HEK293T (cell line): ENCODE data around the gene AIF1L.
"Not testable (repeated sequence)": the region's sequence is repeated elsewhere in the genome, so short reads cannot be mapped to it uniquely, and the experiment has no call there.

Experiments used
- CTCF ChIA-PET: fragments of 350-600 bp; formaldehyde crosslinking; extraction: SDS; loops from one replicate; lab custom pipeline; 2021; ENCODE audit warnings: antibody characterized with exemption, inconsistent platforms; lab: Yijun Ruan, JAX
- POLR2A ChIA-PET: fragments of 350-600 bp; formaldehyde crosslinking; extraction: SDS; loops from one replicate; lab custom pipeline; 2020; ENCODE audit warnings: antibody characterized with exemption, inconsistent platforms; lab: Yijun Ruan, JAX
- DNase-seq: peaks from one replicate; pipeline ENCODE4 v3.0.0; 2012; ENCODE audit warnings: mixed read lengths; ENCODE audit errors: extremely low spot score
- ARNT ChIP-seq: fragments of 450-650 bp; IDR thresholded peaks from 2 replicates; pipeline ENCODE4 v1.6.1; 2017; ENCODE audit warnings: mild to moderate bottlenecking
- BHLHE40 ChIP-seq: fragments of 450-650 bp; IDR thresholded peaks from 2 replicates; pipeline ENCODE4 v1.6.1; 2016; ENCODE audit warnings: mild to moderate bottlenecking, moderate library complexity, borderline replicate concordance
- CTBP1 ChIP-seq: fragments of 450-650 bp; IDR thresholded peaks from 2 replicates; pipeline ENCODE4 v1.6.1; 2016; ENCODE audit warnings: borderline replicate concordance
- ELF4 ChIP-seq: fragments of 450-650 bp; IDR thresholded peaks from 2 replicates; pipeline ENCODE4 v1.6.1; 2017; ENCODE audit warnings: antibody characterized with exemption
- FOXA1 ChIP-seq: fragments of 450-650 bp; IDR thresholded peaks from 2 replicates; pipeline ENCODE4 v1.6.1; 2016; ENCODE audit warnings: mild to moderate bottlenecking
- FOXK2 ChIP-seq: fragments of 450-650 bp; IDR thresholded peaks from 2 replicates; pipeline ENCODE4 v1.6.1; 2016; ENCODE audit warnings: mild to moderate bottlenecking
- FOXM1 ChIP-seq: fragments of 450-650 bp; IDR thresholded peaks from 2 replicates; pipeline ENCODE4 v1.6.1; 2017; ENCODE audit warnings: mild to moderate bottlenecking, borderline replicate concordance
- HDGF ChIP-seq: fragments of 450-650 bp; IDR thresholded peaks from 2 replicates; pipeline ENCODE4 v1.6.1; 2017; ENCODE audit warnings: antibody characterized with exemption, borderline replicate concordance
- L3MBTL2 ChIP-seq: fragments of 450-650 bp; conservative IDR thresholded peaks from 2 replicates; pipeline ENCODE4 v1.6.1; 2016; ENCODE audit warnings: mild to moderate bottlenecking
- LEF1 ChIP-seq: fragments of 450-650 bp; IDR thresholded peaks from 2 replicates; pipeline ENCODE4 v1.6.1; 2017; ENCODE audit warnings: mild to moderate bottlenecking, borderline replicate concordance
- NFRKB ChIP-seq: fragments of 450-650 bp; IDR thresholded peaks from 2 replicates; pipeline ENCODE4 v1.6.1; 2016; ENCODE audit warnings: mild to moderate bottlenecking, moderate library complexity
- PKNOX1 ChIP-seq: fragments of 450-650 bp; IDR thresholded peaks from 2 replicates; pipeline ENCODE4 v1.6.1; 2016
- SP1 ChIP-seq: fragments of 450-650 bp; IDR thresholded peaks from 2 replicates; pipeline ENCODE4 v1.6.1; 2017
- SUZ12 ChIP-seq: fragments of 450-650 bp; IDR thresholded peaks from 2 replicates; pipeline ENCODE4 v1.6.1; 2016; ENCODE audit warnings: mild to moderate bottlenecking
- TARDBP ChIP-seq: fragments of 450-650 bp; IDR thresholded peaks from 2 replicates; pipeline ENCODE4 v1.6.1; 2016
- ZNF384 ChIP-seq: fragments of 450-650 bp; IDR thresholded peaks from 2 replicates; pipeline ENCODE4 v1.6.1; 2016

AIF1L gene

GRCh38 chr9:131146186-131146585 lies 49.9 kb downstream of the AIF1L start:
- CTCF ChIA-PET = no interaction called here
- DNase-seq = no peak
- POLR2A ChIA-PET = no interaction called here
- TF ChIP-seq TARDBP (no peak), L3MBTL2 (no peak), HDGF (no peak), FOXK2 (no peak), BHLHE40 (no peak), ELF4 (no peak), ARNT (no peak), SP1 (no peak), LEF1 (no peak), PKNOX1 (no peak), CTBP1 (no peak), NFRKB (no peak), FOXA1 (no peak), ZNF384 (no peak), FOXM1 (no peak)

GRCh38 chr9:131148276-131148675 lies 51.9 kb downstream of the AIF1L start:
- ChIA-PET CTCF (no interaction called here), POLR2A (no interaction called here)
- TF ChIP-seq LEF1 (no peak), ELF4 (no peak), FOXM1 (no peak), ZNF384 (no peak), L3MBTL2 (no peak), TARDBP (no peak), BHLHE40 (no peak), CTBP1 (no peak), ARNT (no peak), PKNOX1 (no peak), SP1 (no peak), HDGF (no peak), SUZ12 (no peak), FOXK2 (no peak), NFRKB (no peak), FOXA1 (no peak)

GRCh38 chr9:131148966-131149687 lies 52.8 kb downstream of the AIF1L start:
- no peak for DNase-seq
- ChIA-PET CTCF (no interaction called here), POLR2A (no interaction called here)
- no peak for TF ChIP-seq FOXK2
- no peak for TF ChIP-seq PKNOX1
- no peak for TF ChIP-seq CTBP1
- TF ChIP-seq HDGF = no peak
- no peak for TF ChIP-seq LEF1
- no peak for TF ChIP-seq ZNF384
- no peak for TF ChIP-seq FOXA1
- TF ChIP-seq ARNT = no peak
- no peak for TF ChIP-seq SUZ12
- TF ChIP-seq L3MBTL2 = no peak
- TF ChIP-seq NFRKB = no peak
- TF ChIP-seq SP1 = no peak
- no peak for TF ChIP-seq BHLHE40
- no peak for TF ChIP-seq TARDBP
- TF ChIP-seq ELF4 = no peak
- no peak for TF ChIP-seq FOXM1

More at GRCh38 chr9:131148276-131148675, 51.9 kb downstream of the AIF1L start:
- DNase-seq = no peak

DNA sequence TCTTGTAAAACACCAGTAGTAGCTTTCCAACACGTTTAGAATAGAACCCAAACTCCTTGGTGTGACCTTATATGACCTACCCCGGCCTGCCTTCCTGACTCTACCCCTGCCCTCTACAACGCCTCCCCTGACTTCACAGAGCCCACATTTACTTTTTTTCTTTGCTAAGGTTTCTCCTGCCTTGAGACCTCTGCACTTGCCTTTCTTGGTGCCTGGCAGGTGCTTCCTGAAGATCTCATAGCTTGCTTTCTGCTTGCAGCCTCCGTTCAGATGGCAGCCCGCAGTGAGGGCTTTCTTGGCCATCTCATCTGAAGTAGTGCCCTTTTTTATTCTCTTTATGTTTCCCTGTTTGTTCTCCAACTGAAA lies 53.3 kb downstream of the AIF1L start:
- TF ChIP-seq HDGF = no peak
- ChIA-PET CTCF (no interaction called here), POLR2A (no interaction called here)
- DNase-seq = no peak

- TF ChIP-seq PKNOX1 (no peak), TARDBP (no peak), BHLHE40 (no peak)
- no peak for DNase-seq
- POLR2A ChIA-PET = no interaction called here
- CTCF ChIA-PET = no interaction called here
Observed at GRCh38 chr9:131153595-131153994, 57.3 kb downstream of the AIF1L start.

DNA sequence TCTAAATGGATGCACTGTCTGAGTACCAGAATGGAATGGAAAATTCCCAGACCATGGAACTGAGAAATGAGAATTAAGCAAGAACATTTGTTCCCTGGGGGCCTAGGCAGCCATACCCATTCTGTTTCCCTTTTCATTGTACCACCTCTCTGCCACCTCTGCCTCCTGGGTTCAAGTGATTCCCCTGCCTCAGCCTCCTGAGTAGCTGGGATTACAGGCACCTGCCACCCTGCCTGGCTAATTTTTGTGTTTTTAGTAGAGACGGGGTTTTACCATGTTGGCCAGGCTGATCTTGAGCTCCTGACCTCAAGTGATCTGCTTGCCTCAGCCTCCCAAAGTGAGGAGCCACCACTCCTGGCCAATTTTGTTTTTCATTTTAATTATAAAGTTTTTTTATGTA lies 62.3 kb downstream of the AIF1L start:
- POLR2A ChIA-PET, CTCF ChIA-PET, DNase-seq: not testable (repeated sequence)
